HEK293T (cell line): ENCODE results near the gene GTF2A2.

Source experiments
- FOXM1 ChIP-seq: fragments of 450-650 bp; IDR thresholded peaks from 2 replicates; pipeline ENCODE4 v1.6.1; 2017; ENCODE audit warnings: mild to moderate bottlenecking, borderline replicate concordance
- HDGF ChIP-seq: fragments of 450-650 bp; IDR thresholded peaks from 2 replicates; pipeline ENCODE4 v1.6.1; 2017; ENCODE audit warnings: antibody characterized with exemption, borderline replicate concordance
- NFRKB ChIP-seq: fragments of 450-650 bp; IDR thresholded peaks from 2 replicates; pipeline ENCODE4 v1.6.1; 2016; ENCODE audit warnings: mild to moderate bottlenecking, moderate library complexity
- SP1 ChIP-seq: fragments of 450-650 bp; IDR thresholded peaks from 2 replicates; pipeline ENCODE4 v1.6.1; 2017
- TARDBP ChIP-seq: fragments of 450-650 bp; IDR thresholded peaks from 2 replicates; pipeline ENCODE4 v1.6.1; 2016
- ZNF384 ChIP-seq: fragments of 450-650 bp; IDR thresholded peaks from 2 replicates; pipeline ENCODE4 v1.6.1; 2016
- TF ChIP-seq, protein P1 (sequence below): fragments of 450-650 bp; IDR thresholded peaks from 2 replicates; pipeline ENCODE4 v1.6.1; 2016

DNA sequence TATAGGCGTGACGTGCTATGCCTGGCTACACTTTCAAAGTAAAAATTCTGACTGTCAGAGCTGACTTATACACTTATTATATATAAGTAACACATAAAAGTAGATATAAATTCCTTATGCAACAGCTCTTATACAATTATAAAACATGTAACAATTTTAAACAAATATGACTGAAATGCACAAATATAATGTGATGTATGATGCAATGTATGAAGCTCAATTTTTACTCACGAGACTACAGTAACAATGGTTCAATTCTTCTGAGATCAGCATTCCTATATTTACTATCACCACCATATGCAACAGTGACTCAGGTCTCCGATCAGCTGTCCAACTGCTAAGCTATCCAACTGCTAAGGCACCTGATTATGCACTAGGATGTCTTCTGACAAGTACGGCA lies 23.6 kb upstream of the GTF2A2 start:
- TF ChIP-seq FOXM1 (no peak), SP1 (no peak), ZNF384 (no peak), TARDBP (no peak), NFRKB (no peak), HDGF (no peak)
- TF ChIP-seq, protein P1, sequence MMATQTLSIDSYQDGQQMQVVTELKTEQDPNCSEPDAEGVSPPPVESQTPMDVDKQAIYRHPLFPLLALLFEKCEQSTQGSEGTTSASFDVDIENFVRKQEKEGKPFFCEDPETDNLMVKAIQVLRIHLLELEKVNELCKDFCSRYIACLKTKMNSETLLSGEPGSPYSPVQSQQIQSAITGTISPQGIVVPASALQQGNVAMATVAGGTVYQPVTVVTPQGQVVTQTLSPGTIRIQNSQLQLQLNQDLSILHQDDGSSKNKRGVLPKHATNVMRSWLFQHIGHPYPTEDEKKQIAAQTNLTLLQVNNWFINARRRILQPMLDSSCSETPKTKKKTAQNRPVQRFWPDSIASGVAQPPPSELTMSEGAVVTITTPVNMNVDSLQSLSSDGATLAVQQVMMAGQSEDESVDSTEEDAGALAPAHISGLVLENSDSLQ = no peak
